HG03039 (cell line): ENCODE results near the gene MYH9.

Experiments
- ATAC-seq: cut with Tn5 transposase; IDR thresholded peaks from one replicate; pipeline ENCODE4 v1.9.1; 2021; ENCODE audit warnings: mild to moderate bottlenecking, moderate library complexity; ENCODE audit not compliant: unreplicated experiment

Gene MYH9

DNA sequence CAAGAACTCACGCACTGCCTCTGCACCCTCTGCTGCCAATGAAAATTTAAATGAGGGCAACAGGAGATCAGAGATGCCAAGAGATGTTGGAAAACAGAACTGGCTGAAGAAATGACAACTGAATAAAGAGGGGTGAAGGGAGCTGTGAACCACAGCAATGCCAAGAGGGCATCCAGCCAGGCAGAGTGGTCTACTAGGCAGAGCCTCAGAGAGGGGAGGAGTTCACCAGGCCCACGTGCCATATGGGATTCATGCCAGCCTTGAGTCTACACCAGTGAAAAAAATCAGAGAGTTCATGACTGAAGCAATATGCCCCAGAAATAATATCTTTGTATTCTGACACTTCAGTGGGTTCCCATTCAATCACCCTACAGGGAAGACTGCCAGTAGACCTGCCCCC is 152.8 kb downstream of the MYH9 start:
- ATAC-seq: no peak

GRCh38 chr22:36234213-36234612 is 153.6 kb downstream of the MYH9 start:
- ATAC-seq: no peak

DNA sequence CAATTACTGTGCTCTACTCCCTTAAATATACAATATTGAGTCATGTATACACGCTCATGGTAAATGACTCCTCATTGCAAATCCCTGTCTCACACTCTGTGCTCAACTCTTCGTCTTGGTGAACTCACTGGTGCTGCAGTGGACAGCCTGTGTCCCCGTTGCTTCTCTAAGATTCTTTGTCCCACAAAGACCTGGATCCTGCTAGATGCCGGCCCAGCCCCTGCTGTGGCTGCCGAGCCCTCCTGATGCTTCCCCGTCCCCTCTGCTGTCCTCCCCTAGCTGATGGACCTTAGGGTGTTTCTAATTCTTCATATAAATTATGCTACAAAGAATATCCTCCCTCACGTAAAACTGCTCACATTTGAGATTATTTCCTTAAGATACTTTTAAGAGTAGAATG is 154.0 kb downstream of the MYH9 start:
- no peak for ATAC-seq

DNA sequence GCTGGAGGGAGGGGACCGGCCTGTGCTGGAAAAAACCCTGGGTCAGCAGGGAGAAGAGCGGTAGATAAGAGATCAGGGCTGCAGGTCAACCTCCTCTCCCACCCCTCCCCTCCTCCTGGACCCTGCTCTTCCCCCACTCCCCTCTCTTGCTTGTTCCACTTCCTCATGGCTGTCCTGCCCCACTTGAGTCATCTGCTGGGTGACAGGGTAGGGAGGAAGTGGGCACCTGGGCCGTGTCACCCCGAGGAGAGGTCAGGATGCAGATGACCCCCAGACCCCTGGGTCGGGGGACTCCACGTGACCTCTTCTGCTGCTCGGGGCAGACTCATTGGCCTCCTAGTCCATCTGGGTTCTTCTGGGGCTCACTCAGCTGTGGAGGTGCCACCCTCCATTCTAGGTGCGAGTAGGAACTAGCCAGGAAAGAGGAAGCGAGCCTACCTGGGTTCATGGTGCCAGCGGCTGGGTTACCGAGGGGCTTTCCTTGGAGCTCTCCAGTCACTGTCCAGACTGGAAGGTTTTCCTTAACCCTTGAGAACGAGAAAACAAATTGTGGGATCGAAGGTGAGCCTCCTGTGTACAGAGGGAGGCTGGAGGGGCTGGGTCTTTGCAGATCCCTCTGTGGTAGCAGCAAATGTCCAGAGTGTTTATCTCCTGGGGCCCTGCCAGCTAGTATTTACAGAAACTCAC is 154.9 kb downstream of the MYH9 start:
- no peak for ATAC-seq
